ENCODE data around the gene TMEM170B.

The TMEM170B gene

DNA sequence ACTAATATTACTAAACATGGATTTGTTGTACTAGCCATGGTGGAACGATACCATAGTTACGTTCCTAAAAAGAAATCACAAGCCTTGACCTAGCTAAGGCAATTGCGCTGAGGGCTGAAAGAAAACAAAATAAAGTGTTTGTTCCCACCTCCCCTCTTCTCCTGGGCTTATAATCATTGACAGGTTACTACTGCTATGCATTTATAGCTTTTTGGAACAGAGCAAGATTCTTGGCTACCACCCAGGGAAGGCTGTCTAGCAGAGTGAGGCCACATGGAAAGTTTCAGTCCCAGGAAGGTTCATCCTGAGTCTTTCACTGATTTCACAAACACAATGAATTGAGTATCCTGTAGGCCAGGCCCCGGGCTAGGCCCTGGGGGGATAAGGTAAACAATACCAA lies 84.6 kb downstream of the TMEM170B start:
- DNase-seq, result no peak

DNA sequence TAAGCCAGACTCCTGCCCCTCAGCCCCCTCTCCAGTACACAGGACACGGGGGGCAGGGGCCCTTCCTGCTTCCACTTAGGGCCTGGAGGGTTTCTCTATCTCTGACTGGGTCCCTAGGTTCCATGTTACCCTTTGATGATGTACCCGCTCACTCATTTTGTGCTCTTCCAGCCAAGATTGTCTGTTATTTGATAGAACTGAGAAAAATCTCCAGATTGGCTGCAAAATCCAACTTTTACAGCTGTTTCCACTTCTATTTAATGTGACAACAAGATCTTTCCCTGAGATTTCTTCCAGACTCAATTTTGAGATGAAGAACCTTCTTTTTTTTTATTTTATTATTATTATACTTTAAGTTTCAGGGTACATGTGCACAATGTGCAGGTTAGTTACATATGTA lies 85.7 kb downstream of the TMEM170B start:
- DNase-seq, result no peak

DNA sequence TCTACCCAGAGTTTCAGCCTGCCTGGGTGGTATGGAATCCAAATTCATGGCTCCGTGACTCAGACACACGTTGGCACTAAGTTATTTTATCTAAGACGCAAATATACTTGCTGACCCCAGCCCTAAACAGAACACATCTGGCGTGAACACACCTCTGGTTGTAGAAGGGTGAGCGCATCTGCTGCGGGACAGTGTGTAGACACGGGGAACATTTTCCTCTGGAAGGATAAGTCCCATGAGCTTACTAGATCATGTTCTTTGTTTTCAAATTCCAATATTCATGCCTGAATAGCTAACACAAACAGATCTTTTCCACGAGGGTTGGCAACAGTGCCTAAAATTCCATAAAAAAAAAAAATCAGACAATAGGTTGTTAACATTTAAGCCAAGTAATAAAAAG lies 87.8 kb downstream of the TMEM170B start:
- no peak for DNase-seq

DNA sequence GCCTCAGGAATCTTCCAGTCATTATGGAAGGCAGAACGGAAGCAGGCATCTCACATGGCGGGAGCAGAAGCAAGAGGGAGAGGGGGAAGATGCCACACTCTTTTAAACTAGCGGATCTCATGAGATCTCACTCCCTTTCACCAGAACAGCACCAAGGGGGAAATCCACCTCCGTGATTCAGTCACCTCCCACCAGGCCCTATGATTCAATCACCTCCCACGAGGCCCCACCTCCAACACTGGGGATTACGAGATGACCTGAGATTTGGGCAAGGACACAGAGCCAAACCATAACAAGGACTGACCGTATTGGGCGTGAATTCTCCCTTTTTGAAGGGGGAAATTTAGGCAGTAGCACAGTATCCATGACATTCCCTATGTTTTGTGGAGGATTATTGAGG lies 88.8 kb downstream of the TMEM170B start:
- no peak for DNase-seq

DNA sequence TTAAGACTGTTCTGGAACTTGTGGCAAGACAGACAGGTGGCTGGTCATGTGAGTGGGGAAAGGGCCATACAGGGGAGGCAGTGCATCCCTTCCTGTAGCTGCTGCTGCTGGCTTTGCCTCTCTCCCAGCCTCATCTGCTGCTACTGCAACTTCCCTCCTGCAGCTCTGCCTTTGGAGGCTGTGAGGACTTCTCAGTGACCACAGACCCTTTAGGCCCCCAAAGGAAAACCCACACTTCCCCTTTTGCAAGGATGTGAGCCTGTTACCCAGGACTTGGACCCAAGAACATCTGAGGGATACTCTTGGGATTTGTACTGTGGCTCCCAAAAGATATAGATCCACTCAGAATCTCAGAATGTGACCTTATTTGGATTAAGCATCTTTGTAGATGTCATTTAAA lies 91.0 kb downstream of the TMEM170B start:
- DNase-seq, result no peak

DNA sequence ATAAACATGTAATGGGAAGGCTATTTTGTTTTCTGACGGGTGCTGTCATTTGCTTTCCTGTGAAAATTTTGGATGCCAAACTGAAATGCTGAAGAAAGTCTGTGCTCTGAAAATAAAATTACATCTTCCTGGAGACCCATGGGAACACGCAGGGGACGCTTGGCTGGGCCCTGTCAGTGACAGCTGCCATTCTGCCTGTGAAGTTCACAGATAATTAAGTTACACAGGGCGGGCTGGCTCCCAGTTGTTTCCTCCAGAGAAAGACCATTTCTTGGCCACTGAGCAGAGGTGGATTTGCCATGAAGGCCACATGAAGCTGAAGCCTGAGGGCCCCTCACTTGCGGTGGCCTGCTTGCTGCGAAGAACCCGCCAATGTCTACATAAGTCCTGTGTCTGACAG lies 93.5 kb downstream of the TMEM170B start:
- DNase-seq, result no peak

DNA sequence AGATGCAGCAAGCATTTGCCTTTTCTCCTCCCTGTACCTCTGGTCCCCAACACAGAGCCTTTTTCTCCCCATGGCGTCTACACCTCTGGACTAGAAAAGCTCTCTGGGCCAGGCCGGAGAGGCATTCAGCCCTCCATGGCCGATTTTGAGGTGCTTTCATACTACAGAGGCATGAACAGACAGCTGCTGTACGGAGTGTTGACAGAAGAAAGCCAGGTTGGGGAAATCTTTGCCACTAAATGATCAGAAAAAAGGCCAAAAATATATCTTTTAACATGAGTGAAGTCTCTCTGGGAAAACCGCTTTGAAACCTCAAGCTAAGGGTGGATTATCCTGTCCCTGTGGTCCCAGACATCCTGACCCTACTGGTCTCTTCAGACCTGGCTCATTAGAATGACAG lies 94.0 kb downstream of the TMEM170B start:
- DNase-seq, result no peak

DNA sequence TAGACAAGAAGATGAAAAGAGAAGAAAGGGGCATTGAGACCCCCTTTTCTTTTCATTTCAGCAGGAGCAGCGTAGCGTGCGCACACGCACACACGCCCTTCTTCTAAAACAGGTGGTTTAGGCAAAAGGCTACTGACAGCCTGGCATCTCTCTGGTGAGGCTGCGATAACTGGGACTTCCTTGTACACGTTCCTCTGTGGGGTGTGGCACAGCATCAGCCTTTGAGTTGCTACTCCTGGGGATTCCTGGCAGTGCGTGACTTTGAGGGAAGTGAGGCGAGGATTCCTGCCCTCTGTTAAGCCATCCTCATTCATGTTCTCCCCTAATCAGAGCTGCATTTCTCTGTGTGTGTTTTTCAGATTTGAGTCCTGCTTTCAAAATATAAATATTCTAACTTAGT lies 94.7 kb downstream of the TMEM170B start:
- DNase-seq, result no peak

DNA sequence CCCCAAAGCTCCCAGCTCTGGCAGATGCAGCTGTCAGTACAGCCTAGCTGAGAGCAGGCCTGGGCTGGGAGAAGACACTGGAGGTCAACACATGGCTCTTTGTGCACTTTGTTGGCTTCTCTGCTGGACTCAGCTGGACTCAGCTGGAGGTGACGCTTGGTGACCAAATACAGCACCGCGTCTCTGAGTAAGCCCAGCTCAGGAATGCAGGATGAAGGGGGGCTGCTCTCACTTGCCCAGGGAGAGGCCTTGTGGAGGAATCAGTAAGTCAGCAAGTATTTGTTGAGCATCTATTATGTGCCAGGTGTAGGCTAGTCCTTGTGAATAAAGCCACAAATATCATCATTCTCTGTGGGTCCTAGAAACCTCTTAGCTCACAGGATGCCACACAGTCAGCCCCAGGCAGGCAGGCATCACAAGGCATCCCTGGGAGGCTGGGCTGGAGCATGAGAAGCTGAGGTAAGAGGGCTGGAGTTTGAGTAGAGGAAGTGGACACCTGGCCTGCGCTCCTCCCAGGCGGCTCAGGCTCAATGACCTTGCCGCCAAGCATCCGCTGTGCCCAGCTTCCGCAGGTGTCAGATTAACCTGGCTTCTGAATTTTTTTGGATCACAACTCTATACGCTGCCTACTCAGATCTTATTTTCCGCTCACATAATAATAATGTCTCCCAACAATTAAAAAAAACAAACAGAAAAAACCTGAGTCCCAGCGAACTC lies 95.4 kb downstream of the TMEM170B start:
- DNase-seq, result no peak

Data from CD4-positive, alpha-beta T cell treated with Interleukin-15 for 1 hour (primary cell).